B cell (primary cell): ENCODE measurements around the gene SPTBN1. TPM values are rescaled to one million over a fixed set of nuclear protein-coding genes. Genes with fewer than 3 reads are reported as not detected.

Source experiments
- ATAC-seq: fragments of 200-7000 bp; cut with Tn5 transposase; one replicate; pipeline ENCODE4 v1.10.0; 2021; ENCODE audit warnings: low read depth, mild to moderate bottlenecking, moderate number of reproducible peaks, moderate library complexity
- CTCF ChIA-PET: fragments of 350-600 bp; sonication (Branson Sonifier 250); formaldehyde crosslinking; loops from one replicate; lab custom pipeline; 2021; ENCODE audit warnings: antibody characterized with exemption, inconsistent platforms; lab: Charles Lee
- POLR2A ChIA-PET: fragments of 350-600 bp; sonication (Branson Sonifier 250); formaldehyde crosslinking; loops from one replicate; lab custom pipeline; 2021; ENCODE audit warnings: antibody characterized with exemption; lab: Charles Lee
- DNase-seq: peaks from one replicate; pipeline ENCODE4 v3.0.0; 2013
- H2AFZ ChIP-seq: 2 replicates; pipeline ENCODE4 v1.6.1; 2012; ENCODE audit warnings: mild to moderate bottlenecking, low read depth, low read length; ENCODE audit not compliant: insufficient read depth, poor library complexity, severe bottlenecking
- H3K27ac ChIP-seq, 2 donors: 1 replicate in 1 of 2; 2 replicates in 1 of 2; pipeline ENCODE4 v1.5.1; 2012 to 2013; ENCODE audit warnings: low read length in 2 of 2, mild to moderate bottlenecking in 2 of 2, moderate library complexity in 1 of 2
- H3K27me3 ChIP-seq, 4 experiments: fragments of 200-600 bp in 1 of 4; sonication (generic) in 1 of 4; replicated peaks in 1 of 4; 1 replicate in 2 of 4; 2 replicates in 2 of 4; pipeline versions ENCODE4 v1.6.1 to v1.7.0; 2013 to 2016; ENCODE audit warnings: low read length in 3 of 4, mild to moderate bottlenecking in 2 of 4, mixed read lengths in 1 of 4, moderate library complexity in 1 of 4; ENCODE audit not compliant: insufficient read depth in 4 of 4, control insufficient read depth in 3 of 4; ENCODE audit errors: control extremely low read depth in 1 of 4
- H3K36me3 ChIP-seq, 2 experiments: replicated peaks in 1 of 2; 1 replicate in 1 of 2; 2 replicates in 1 of 2; pipeline versions ENCODE4 v1.6.1 to v1.7.1; 2013; ENCODE audit warnings: low read length in 1 of 2; ENCODE audit not compliant: insufficient read depth in 2 of 2, control insufficient read depth in 1 of 2; ENCODE audit errors: control extremely low read depth in 1 of 2, extremely low read depth in 1 of 2
- H3K4me1 ChIP-seq, 2 donors: fragments of 200-600 bp in 1 of 2; sonication (generic) in 1 of 2; 1 replicate in 1 of 2; 2 replicates in 1 of 2; pipeline versions ENCODE4 v1.5.1 to v1.6.1; 2013 to 2017; ENCODE audit warnings: low read length in 2 of 2; ENCODE audit not compliant: control insufficient read depth in 2 of 2, insufficient read depth in 2 of 2
- H3K4me2 ChIP-seq: replicated peaks from 2 replicates; pipeline ENCODE3; 2012; ENCODE audit warnings: mild to moderate bottlenecking, low read depth, low read length; ENCODE audit not compliant: poor library complexity, severe bottlenecking
- H3K4me3 ChIP-seq, 5 experiments: fragments of 200-600 bp in 1 of 5; sonication (generic) in 1 of 5; 1 replicate in 3 of 5; 2 replicates in 2 of 5; pipeline versions ENCODE4 v1.5.1 to v1.7.0; 2011 to 2016; ENCODE audit warnings: low read length in 4 of 5, mild to moderate bottlenecking in 4 of 5, low read depth in 2 of 5, control low read depth in 1 of 5, moderate library complexity in 1 of 5; ENCODE audit not compliant: insufficient read depth in 1 of 5; ENCODE audit errors: control extremely low read depth in 1 of 5, extremely low read depth in 1 of 5
- H3K79me2 ChIP-seq: fragments of 200-600 bp; sonication (generic); one replicate; pipeline ENCODE4 v1.6.0; 2016; ENCODE audit warnings: low read length; ENCODE audit not compliant: control insufficient read depth, insufficient read depth
- H3K9ac ChIP-seq: fragments of 200-600 bp; sonication (generic); 2 replicates; pipeline ENCODE4 v1.6.1; 2017; ENCODE audit warnings: mild to moderate bottlenecking, low read length, moderate library complexity
- H3K9me3 ChIP-seq, 3 donors: one replicate each; pipeline versions ENCODE4 v1.6.1 to v1.7.1; 2013; ENCODE audit warnings: low read length in 2 of 3; ENCODE audit not compliant: control insufficient read depth in 2 of 3, insufficient read depth in 1 of 3; ENCODE audit errors: control extremely low read depth in 1 of 3
- H4K20me1 ChIP-seq: 2 replicates; pipeline ENCODE4 v1.6.0; 2012; ENCODE audit warnings: mild to moderate bottlenecking, low read length; ENCODE audit not compliant: insufficient read depth, control insufficient read depth, poor library complexity, severe bottlenecking
- H3K27ac Mint-ChIP-seq: one replicate; pipeline ENCODE4 v1.8.0; 2021; ENCODE audit warnings: mixed read lengths
- H3K27me3 Mint-ChIP-seq: one replicate; pipeline ENCODE4 v1.8.0; 2021; ENCODE audit warnings: mixed read lengths
- H3K4me1 Mint-ChIP-seq: one replicate; pipeline ENCODE4 v1.8.0; 2021; ENCODE audit warnings: mixed read lengths
- H3K4me3 Mint-ChIP-seq: one replicate; pipeline ENCODE4 v1.8.0; 2021; ENCODE audit warnings: mixed read lengths
- H3K9me3 Mint-ChIP-seq: one replicate; pipeline ENCODE4 v1.8.0; 2022; ENCODE audit warnings: mixed read lengths; ENCODE audit not compliant: insufficient read depth
- EZH2 ChIP-seq: IDR thresholded peaks from 2 replicates; pipeline ENCODE4 v1.6.1; 2012; ENCODE audit warnings: borderline replicate concordance, low read depth, mild to moderate bottlenecking, moderate library complexity, low read length; ENCODE audit not compliant: insufficient read depth, poor library complexity, severe bottlenecking
- WGBS: methylation state at CpG from one replicate; pipeline ENCODE4 v1.1.5; 2013; ENCODE audit warnings: missing lambda C conversion rate; ENCODE audit not compliant: insufficient coverage; 5-methylcytosine and 5-hydroxymethylcytosine counted together
- intact Hi-C: fragments of 100-400 bp; cut with micrococcal nuclease; formaldehyde crosslinking; loops from one replicate; pipeline ENCODE4 v1.10.0; 2022
- polyA plus RNA-seq: library from polyadenylated mRNA; depleted of rRNA; stranded (reverse); fragments of >200 nt; gene quantifications from 2 replicates; pipeline ENCODE4 v1.2.3, GENCODE V29; 2012
- total RNA-seq, 2 donors: library from RNA; stranded (reverse); fragments of 120-200 nt in 1 of 2; gene quantifications; 1 replicate in 1 of 2; 2 replicates in 1 of 2; pipeline versions ENCODE4 v1.2.3 to v1.2.4, GENCODE V29; 2013 to 2022
- TF ChIP-seq, protein P1 (sequence below): fragments of 200-600 bp; IDR thresholded peaks from one replicate; pipeline ENCODE4 v1.8.0; 2022; ENCODE audit warnings: antibody characterized with exemption, mild to moderate bottlenecking

SPTBN1 gene
- total and polyA plus RNA-seq, 2 donors (not counting 1 experiment from before 2014, with no cell fraction given): 43.7 to 144 TPM

DNA sequence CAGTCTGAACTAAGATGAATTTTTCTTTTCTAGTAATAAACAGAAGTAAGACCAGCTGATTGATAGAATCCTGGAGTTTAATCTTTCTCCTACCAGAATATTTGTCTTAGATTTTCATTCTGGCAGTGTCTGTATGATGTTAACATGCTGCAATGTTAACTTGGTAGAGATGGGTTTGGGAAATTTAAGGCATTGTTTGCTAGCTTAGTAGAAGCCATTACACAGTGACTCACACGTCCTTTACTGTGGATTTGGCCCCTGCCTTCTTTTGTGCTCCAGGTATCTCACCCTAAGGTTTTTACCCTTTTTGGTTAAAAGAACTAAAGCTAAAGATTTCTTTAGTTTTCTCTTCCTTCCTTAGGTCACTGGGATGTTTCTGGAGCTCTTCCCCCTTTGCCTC is 84.1 kb downstream of the SPTBN1 start:
- TF ChIP-seq EZH2: no peak
- TF ChIP-seq, protein P1, sequence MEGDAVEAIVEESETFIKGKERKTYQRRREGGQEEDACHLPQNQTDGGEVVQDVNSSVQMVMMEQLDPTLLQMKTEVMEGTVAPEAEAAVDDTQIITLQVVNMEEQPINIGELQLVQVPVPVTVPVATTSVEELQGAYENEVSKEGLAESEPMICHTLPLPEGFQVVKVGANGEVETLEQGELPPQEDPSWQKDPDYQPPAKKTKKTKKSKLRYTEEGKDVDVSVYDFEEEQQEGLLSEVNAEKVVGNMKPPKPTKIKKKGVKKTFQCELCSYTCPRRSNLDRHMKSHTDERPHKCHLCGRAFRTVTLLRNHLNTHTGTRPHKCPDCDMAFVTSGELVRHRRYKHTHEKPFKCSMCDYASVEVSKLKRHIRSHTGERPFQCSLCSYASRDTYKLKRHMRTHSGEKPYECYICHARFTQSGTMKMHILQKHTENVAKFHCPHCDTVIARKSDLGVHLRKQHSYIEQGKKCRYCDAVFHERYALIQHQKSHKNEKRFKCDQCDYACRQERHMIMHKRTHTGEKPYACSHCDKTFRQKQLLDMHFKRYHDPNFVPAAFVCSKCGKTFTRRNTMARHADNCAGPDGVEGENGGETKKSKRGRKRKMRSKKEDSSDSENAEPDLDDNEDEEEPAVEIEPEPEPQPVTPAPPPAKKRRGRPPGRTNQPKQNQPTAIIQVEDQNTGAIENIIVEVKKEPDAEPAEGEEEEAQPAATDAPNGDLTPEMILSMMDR: no peak
- ATAC-seq (no peak), DNase-seq (no peak)
- H3K27me3 ChIP-seq: no peaks in the 10 kb centered on the region
- H3K4me2 ChIP-seq: no peak overlapping the region
- no peak overlapping the region for H3K4me3 ChIP-seq
- Mint-ChIP-seq H3K4me1 (peaks cover 13% of the 10 kb centered on the region), H3K27me3 (no peaks in the 10 kb centered on the region), H3K27ac (no peak overlapping the region), H3K4me3 (no peak overlapping the region), H3K9me3 (no peaks in the 10 kb centered on the region)
- no peak overlapping the region for H3K9ac ChIP-seq
- ChIA-PET CTCF (interaction anchor here (1.1 to 1.5 kb wide), 2 partner anchors 125 to 165 kb away, joined by 3 read pairs; no protein-coding TSS in a partner anchor), POLR2A (no interaction called here)
- H3K9me3 ChIP-seq: no peaks in the 10 kb centered on the region
- no peak overlapping the region for H2AFZ ChIP-seq
- intact Hi-C loops: no loop called here
- no peaks in the 10 kb centered on the region for H3K36me3 ChIP-seq
- no peak overlapping the region for H3K27ac ChIP-seq
- H3K79me2 ChIP-seq: no peaks in the 10 kb centered on the region
- peaks cover 0 to 6% of the 10 kb centered on the region in 2 donors for H3K4me1 ChIP-seq
- no CpG with 5 or more reads among the region's 1 CpG for WGBS
- H4K20me1 ChIP-seq: no peaks in the 10 kb centered on the region

DNA sequence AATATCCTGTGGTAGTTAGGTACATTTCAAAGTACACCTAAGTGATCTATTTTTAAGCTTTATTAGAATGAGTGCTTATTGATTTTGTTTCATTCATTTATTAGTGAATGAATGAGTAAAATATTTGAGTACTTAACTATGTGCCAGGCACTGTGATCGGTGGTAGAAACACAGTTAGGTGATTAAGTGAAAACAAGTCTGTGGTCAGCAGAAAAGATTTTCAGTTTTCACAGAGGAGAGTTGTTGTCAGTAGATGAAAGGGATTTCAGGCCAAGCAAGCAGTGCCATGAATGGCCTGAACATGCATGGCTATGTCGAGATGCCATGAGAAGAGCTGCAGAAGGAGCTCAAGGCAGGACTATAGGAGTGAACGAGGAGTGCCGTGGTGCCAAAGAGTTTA is 85.9 kb downstream of the SPTBN1 start:
- ChIA-PET CTCF (no interaction called here), POLR2A (no interaction called here)
- no peak for TF ChIP-seq EZH2
- TF ChIP-seq, protein P1: no peak
- no peak for ATAC-seq
- Histone ChIP-seq H3K4me1 (peaks cover 0 to 2% of the 10 kb centered on the region in 2 donors), H4K20me1 (no peaks in the 10 kb centered on the region), H3K9me3 (no peaks in the 10 kb centered on the region), H2AFZ (no peak overlapping the region), H3K4me2 (no peak overlapping the region), H3K9ac (no peak overlapping the region), H3K4me3 (no peak overlapping the region), H3K27ac (no peak overlapping the region), H3K27me3 (no peaks in the 10 kb centered on the region), H3K79me2 (no peaks in the 10 kb centered on the region), H3K36me3 (no peaks in the 10 kb centered on the region)
- 50% methylated on average over 2 of the region's 4 CpGs for WGBS
- Mint-ChIP-seq H3K27ac (no peak overlapping the region), H3K4me1 (peaks cover 7% of the 10 kb centered on the region), H3K9me3 (no peaks in the 10 kb centered on the region), H3K27me3 (no peaks in the 10 kb centered on the region), H3K4me3 (no peak overlapping the region)
- intact Hi-C loops: no loop called here
- no peak for DNase-seq
